Measurements from ENCODE around the gene ASCL1.

Gene ASCL1

GRCh38 chr12:102953221-102953620 lies 4.3 kb upstream of the ASCL1 start:
- Histone ChIP-seq H3K9ac (ENCODE audit: low read length) (no peak overlapping the region), H3K9me3 (ENCODE audit: low read length) (no peaks in the 10 kb centered on the region), H3K27me3 (ENCODE audit: control insufficient read depth in 1 of 2, insufficient read depth in 2 of 2, low read length in 2 of 2) (peaks cover 52 to 65% of the 10 kb centered on the region in 2 donors), H3K4me3 (ENCODE audit: low read depth in 1 of 2, low read length in 2 of 2) (no peak overlapping the region), H3K4me1 (ENCODE audit: insufficient read depth, low read length) (peaks cover 5% of the 10 kb centered on the region), H3K36me3 (ENCODE audit: insufficient read depth, low read length) (no peaks in the 10 kb centered on the region), H3K27ac (ENCODE audit: low read depth, low read length) (no peak overlapping the region)

DNA sequence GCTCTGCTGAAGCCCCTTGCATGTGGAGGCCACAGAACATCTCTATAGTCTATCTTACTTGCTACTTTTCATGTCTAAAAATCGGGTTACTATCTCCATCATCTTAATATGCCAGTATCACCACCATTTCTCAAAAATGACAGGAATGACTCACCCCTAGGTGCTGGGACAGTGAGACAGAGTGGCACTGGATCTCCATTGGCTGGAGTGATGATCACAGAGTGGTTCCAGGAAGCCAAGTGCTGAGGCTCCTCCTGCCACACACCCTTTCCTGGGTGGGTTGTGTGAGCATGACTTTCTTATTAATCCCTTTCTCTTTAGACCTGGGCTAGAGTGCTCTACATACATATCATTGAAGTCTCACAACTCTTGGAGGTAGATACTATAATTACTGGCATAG lies 3.3 kb upstream of the ASCL1 start:
- no peak overlapping the region for H3K9ac ChIP-seq (ENCODE audit: low read length)
- H3K36me3 ChIP-seq (ENCODE audit: insufficient read depth, low read length), result no peaks in the 10 kb centered on the region
- no peak overlapping the region for H3K4me3 ChIP-seq (ENCODE audit: low read depth in 1 of 2, low read length in 2 of 2)
- H3K27me3 ChIP-seq (ENCODE audit: control insufficient read depth in 1 of 2, insufficient read depth in 2 of 2, low read length in 2 of 2), result peaks cover 48 to 74% of the 10 kb centered on the region in 2 donors
- no peaks in the 10 kb centered on the region for H3K9me3 ChIP-seq (ENCODE audit: low read length)
- peaks cover 5% of the 10 kb centered on the region for H3K4me1 ChIP-seq (ENCODE audit: insufficient read depth, low read length)
- no peak overlapping the region for H3K27ac ChIP-seq (ENCODE audit: low read depth, low read length)

GRCh38 chr12:102955926-102956737 lies 1.3 kb upstream of the ASCL1 start:
- H3K36me3 ChIP-seq (ENCODE audit: insufficient read depth, low read length), result no peaks in the 10 kb centered on the region
- no peaks in the 10 kb centered on the region for H3K9me3 ChIP-seq (ENCODE audit: low read length)
- no peak overlapping the region for H3K4me3 ChIP-seq (ENCODE audit: low read depth in 1 of 2, low read length in 2 of 2)
- H3K27me3 ChIP-seq (ENCODE audit: control insufficient read depth in 1 of 2, insufficient read depth in 2 of 2, low read length in 2 of 2), result peaks cover 39 to 83% of the 10 kb centered on the region in 2 donors
- H3K27ac ChIP-seq (ENCODE audit: low read depth, low read length), result no peak overlapping the region
- peaks cover 5% of the 10 kb centered on the region for H3K4me1 ChIP-seq (ENCODE audit: insufficient read depth, low read length)
- H3K9ac ChIP-seq (ENCODE audit: low read length), result no peak overlapping the region

DNA sequence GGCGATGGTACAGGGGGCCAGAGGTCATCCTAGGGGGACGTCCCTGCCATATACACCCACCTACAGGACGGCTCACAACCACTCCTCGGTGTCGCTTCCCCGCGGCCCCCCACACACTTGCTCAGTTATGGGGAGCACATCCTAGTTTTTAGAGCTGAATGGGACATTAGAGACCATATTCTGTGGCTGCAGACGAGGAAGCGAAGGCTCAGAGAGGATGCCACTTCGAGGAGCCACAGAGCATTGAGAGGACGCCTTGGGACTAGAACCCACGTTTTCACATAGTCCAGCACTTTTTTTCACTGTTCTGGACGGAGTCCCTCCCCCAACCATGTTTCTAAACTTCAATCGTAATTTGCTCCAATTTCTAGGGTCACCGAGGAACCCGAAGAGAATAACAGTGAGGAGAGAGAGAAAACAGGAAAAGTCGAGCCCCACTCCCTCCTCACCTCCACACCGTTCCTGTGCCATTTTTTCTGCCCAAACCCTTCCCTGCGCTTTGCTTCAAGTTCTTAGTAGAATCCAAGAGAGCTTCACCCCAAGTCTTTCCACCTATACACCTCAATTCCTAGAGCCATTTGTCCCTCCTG lies 641 bp upstream of the ASCL1 start:
- H3K9ac ChIP-seq (ENCODE audit: low read length), result no peak overlapping the region
- H3K36me3 ChIP-seq (ENCODE audit: insufficient read depth, low read length), result no peaks in the 10 kb centered on the region
- no peak overlapping the region for H3K27ac ChIP-seq (ENCODE audit: low read depth, low read length)
- H3K4me1 ChIP-seq (ENCODE audit: insufficient read depth, low read length), result peaks cover 9% of the 10 kb centered on the region
- no peaks in the 10 kb centered on the region for H3K9me3 ChIP-seq (ENCODE audit: low read length)
- no peak overlapping the region for H3K4me3 ChIP-seq (ENCODE audit: low read depth in 1 of 2, low read length in 2 of 2)
- H3K27me3 ChIP-seq (ENCODE audit: control insufficient read depth in 1 of 2, insufficient read depth in 2 of 2, low read length in 2 of 2), result peaks cover 38 to 83% of the 10 kb centered on the region in 2 donors

- Histone ChIP-seq H3K36me3 (ENCODE audit: insufficient read depth, low read length) (no peaks in the 10 kb centered on the region), H3K4me1 (ENCODE audit: insufficient read depth, low read length) (peaks cover 12% of the 10 kb centered on the region), H3K27me3 (ENCODE audit: control insufficient read depth in 1 of 2, insufficient read depth in 2 of 2, low read length in 2 of 2) (peaks cover 51 to 91% of the 10 kb centered on the region in 2 donors), H3K27ac (ENCODE audit: low read depth, low read length) (no peak overlapping the region), H3K4me3 (ENCODE audit: low read depth in 1 of 2, low read length in 2 of 2) (peak overlapping the region; percentile 32 to 34), H3K9me3 (ENCODE audit: low read length) (no peaks in the 10 kb centered on the region), H3K9ac (ENCODE audit: low read length) (no peak overlapping the region)
Observed at GRCh38 chr12:102958073-102958829, 777 bp downstream of the ASCL1 start.

GRCh38 chr12:102958830-102959176 lies 1.3 kb downstream of the ASCL1 start:
- Histone ChIP-seq H3K9me3 (ENCODE audit: low read length) (peaks cover 4% of the 10 kb centered on the region), H3K4me3 (ENCODE audit: low read depth in 1 of 2, low read length in 2 of 2) (no peak overlapping the region), H3K27ac (ENCODE audit: low read depth, low read length) (no peak overlapping the region), H3K36me3 (ENCODE audit: insufficient read depth, low read length) (no peaks in the 10 kb centered on the region), H3K9ac (ENCODE audit: low read length) (no peak overlapping the region), H3K4me1 (ENCODE audit: insufficient read depth, low read length) (peaks cover 12% of the 10 kb centered on the region), H3K27me3 (ENCODE audit: control insufficient read depth in 1 of 2, insufficient read depth in 2 of 2, low read length in 2 of 2) (peaks cover 57 to 93% of the 10 kb centered on the region in 2 donors)

DNA sequence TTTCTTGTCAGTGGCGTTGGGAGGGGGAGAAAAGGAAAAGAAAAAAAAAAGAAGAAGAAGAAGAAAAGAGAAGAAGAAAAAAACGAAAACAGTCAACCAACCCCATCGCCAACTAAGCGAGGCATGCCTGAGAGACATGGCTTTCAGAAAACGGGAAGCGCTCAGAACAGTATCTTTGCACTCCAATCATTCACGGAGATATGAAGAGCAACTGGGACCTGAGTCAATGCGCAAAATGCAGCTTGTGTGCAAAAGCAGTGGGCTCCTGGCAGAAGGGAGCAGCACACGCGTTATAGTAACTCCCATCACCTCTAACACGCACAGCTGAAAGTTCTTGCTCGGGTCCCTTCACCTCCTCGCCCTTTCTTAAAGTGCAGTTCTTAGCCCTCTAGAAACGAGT lies 1.9 kb downstream of the ASCL1 start:
- no peaks in the 10 kb centered on the region for H3K36me3 ChIP-seq (ENCODE audit: insufficient read depth, low read length)
- H3K4me1 ChIP-seq (ENCODE audit: insufficient read depth, low read length), result peaks cover 12% of the 10 kb centered on the region
- peaks cover 7% of the 10 kb centered on the region for H3K9me3 ChIP-seq (ENCODE audit: low read length)
- no peak overlapping the region for H3K27ac ChIP-seq (ENCODE audit: low read depth, low read length)
- no peak overlapping the region for H3K9ac ChIP-seq (ENCODE audit: low read length)
- H3K27me3 ChIP-seq (ENCODE audit: control insufficient read depth in 1 of 2, insufficient read depth in 2 of 2, low read length in 2 of 2), result peaks cover 59 to 93% of the 10 kb centered on the region in 2 donors
- H3K4me3 ChIP-seq (ENCODE audit: low read depth in 1 of 2, low read length in 2 of 2), result no peak overlapping the region

DNA sequence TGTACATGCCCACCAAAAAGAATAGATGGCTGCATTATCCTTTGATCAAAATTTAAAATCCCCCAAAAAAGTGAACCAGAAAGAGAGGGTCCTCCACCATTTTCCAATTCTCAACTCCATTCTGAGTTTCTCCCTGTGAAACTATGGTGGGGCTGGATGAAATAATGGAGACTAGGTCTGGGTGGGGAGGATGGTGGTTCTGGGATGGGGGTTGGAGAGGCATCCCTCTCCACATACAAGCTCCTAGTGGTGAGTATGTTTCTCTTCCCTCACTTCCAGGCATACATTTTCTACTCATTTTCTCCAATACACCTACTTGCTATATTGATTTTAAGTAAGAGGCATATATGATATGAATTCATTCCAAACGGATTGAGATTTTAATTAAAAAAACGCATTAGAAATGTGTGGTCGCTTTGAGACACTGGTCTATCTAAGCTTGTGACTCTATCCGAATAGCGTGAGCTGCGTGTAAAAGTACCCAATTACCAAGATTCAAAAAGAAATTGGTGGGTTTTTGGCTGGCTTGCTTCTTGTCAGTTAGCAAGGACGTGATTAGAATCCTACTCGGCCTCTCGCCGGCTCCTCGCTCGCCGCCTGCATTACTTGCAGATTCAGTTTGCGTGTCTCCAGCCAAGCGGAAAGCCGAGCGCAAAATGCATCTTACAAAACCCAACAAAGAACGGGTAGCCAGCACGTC lies 3.4 kb downstream of the ASCL1 start:
- Histone ChIP-seq H3K27me3 (ENCODE audit: control insufficient read depth in 1 of 2, insufficient read depth in 2 of 2, low read length in 2 of 2) (peaks cover 57 to 94% of the 10 kb centered on the region in 2 donors), H3K4me3 (ENCODE audit: low read depth in 1 of 2, low read length in 2 of 2) (no peak overlapping the region), H3K9me3 (ENCODE audit: low read length) (peaks cover 7% of the 10 kb centered on the region), H3K36me3 (ENCODE audit: insufficient read depth, low read length) (no peaks in the 10 kb centered on the region), H3K27ac (ENCODE audit: low read depth, low read length) (no peak overlapping the region), H3K9ac (ENCODE audit: low read length) (no peak overlapping the region), H3K4me1 (ENCODE audit: insufficient read depth, low read length) (peaks cover 12% of the 10 kb centered on the region)

DNA sequence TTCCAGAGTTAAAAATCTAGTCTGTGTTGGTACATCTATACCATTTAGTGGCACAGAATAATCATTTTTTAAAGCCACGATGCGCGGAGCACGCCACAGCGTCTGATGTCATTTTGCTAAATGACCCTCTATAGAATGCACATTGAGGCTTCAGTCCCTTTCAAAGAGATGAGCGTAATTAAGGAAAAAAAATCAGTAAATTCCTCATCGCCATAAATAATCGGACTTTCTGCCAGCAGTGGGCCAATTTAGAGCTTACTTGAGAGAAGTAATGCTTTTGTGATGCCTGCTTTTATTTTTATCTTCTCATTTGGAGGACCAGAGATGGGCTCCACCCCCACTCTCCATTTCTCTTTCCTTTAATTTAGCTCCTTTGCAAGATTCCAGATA lies 4.0 kb downstream of the ASCL1 start:
- Histone ChIP-seq H3K9me3 (ENCODE audit: low read length) (peaks cover 7% of the 10 kb centered on the region), H3K27me3 (ENCODE audit: control insufficient read depth in 1 of 2, insufficient read depth in 2 of 2, low read length in 2 of 2) (peaks cover 59 to 91% of the 10 kb centered on the region in 2 donors), H3K9ac (ENCODE audit: low read length) (no peak overlapping the region), H3K27ac (ENCODE audit: low read depth, low read length) (no peak overlapping the region), H3K36me3 (ENCODE audit: insufficient read depth, low read length) (no peaks in the 10 kb centered on the region), H3K4me1 (ENCODE audit: insufficient read depth, low read length) (peaks cover 12% of the 10 kb centered on the region), H3K4me3 (ENCODE audit: low read depth in 1 of 2, low read length in 2 of 2) (no peak overlapping the region)

DNA sequence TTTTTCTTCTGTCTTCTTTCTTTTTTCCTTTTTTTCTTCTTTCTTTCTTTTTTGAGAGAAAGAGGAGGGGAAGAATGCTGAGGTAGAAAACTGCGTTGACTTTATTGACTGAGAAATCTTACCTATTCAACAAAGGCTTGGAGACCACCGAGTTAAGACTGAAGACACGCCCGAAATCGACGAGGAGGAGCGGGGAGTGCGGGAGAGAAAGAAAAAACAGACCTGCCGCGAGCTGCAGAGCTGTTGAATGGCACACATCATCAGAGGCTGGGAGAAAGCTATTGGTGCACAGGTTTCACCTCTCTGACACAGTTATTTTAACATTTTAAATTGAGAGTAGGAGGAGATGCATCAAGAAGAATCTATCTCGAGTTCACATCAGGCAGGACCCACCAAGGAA lies 5.1 kb downstream of the ASCL1 start:
- Histone ChIP-seq H3K4me3 (ENCODE audit: low read depth in 1 of 2, low read length in 2 of 2) (no peak overlapping the region), H3K9ac (ENCODE audit: low read length) (no peak overlapping the region), H3K27ac (ENCODE audit: low read depth, low read length) (no peak overlapping the region), H3K27me3 (ENCODE audit: control insufficient read depth in 1 of 2, insufficient read depth in 2 of 2, low read length in 2 of 2) (peaks cover 60 to 88% of the 10 kb centered on the region in 2 donors), H3K9me3 (ENCODE audit: low read length) (peaks cover 7% of the 10 kb centered on the region), H3K36me3 (ENCODE audit: insufficient read depth, low read length) (no peaks in the 10 kb centered on the region), H3K4me1 (ENCODE audit: insufficient read depth, low read length) (peaks cover 7% of the 10 kb centered on the region)

DNA sequence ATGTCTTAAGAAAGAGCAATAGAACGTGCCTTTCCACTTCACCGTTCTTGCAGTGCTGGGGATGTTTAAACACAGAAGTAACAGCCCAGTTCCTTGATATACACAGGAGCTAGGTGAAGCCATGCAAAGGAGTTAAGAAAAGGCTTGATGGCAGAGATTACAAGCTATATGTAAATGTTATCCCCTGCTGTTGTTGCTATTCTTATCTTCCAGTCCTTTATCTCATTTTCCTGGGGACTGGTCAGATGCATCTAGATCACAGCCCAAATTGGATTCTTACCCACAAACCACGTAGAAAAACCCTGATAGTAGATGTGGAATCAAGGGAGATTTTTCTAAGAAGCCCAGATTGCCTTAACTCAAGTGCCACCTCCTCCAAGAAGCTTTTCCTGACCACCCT lies 5.5 kb downstream of the ASCL1 start:
- H3K4me1 ChIP-seq (ENCODE audit: insufficient read depth, low read length), result peaks cover 7% of the 10 kb centered on the region
- H3K9me3 ChIP-seq (ENCODE audit: low read length), result peaks cover 7% of the 10 kb centered on the region
- no peak overlapping the region for H3K4me3 ChIP-seq (ENCODE audit: low read depth in 1 of 2, low read length in 2 of 2)
- no peaks in the 10 kb centered on the region for H3K36me3 ChIP-seq (ENCODE audit: insufficient read depth, low read length)
- peaks cover 60 to 88% of the 10 kb centered on the region in 2 donors for H3K27me3 ChIP-seq (ENCODE audit: control insufficient read depth in 1 of 2, insufficient read depth in 2 of 2, low read length in 2 of 2)
- H3K9ac ChIP-seq (ENCODE audit: low read length), result no peak overlapping the region
- H3K27ac ChIP-seq (ENCODE audit: low read depth, low read length), result no peak overlapping the region

Data from muscle layer of colon (tissue), 2 donors.